Measurements from ENCODE around the gene SYT6.

- no peak for TF ChIP-seq CTCF (IDR thresholded peaks at IDR 0.05)
- TF ChIP-seq POLR2A (IDR thresholded peaks at IDR 0.05), result no peak
Measured at GRCh38 chr1:114144016-114144415, 9.7 kb downstream of the SYT6 start.

Measured in testis (tissue), 2 donors.